Lung (tissue), 12 donors: ENCODE data around the gene TTC39B. TPM values are rescaled to one million over a fixed set of nuclear protein-coding genes. Genes with fewer than 3 reads are reported as not detected.

Source experiments
- ATAC-seq: fragments of 200-7000 bp; cut with Tn5 transposase; one replicate; pipeline ENCODE4 v1.9.1; 2020; ENCODE audit warnings: moderate number of reproducible peaks; ENCODE audit not compliant: insufficient read depth, low FRiP score
- DNase-seq, 3 donors: peaks; one replicate each; pipeline ENCODE4 v3.0.0-alpha.2; 2013 to 2017
- H3K27ac ChIP-seq, 2 donors: one replicate each; pipeline ENCODE4 v1.5.1; 2013; ENCODE audit warnings: mild to moderate bottlenecking in 2 of 2, moderate library complexity in 2 of 2, control low read depth in 1 of 2, inconsistent platforms in 1 of 2, low read depth in 1 of 2, low read length in 1 of 2
- H3K27me3 ChIP-seq, 3 donors: one replicate each; pipeline ENCODE4 v1.5.1; 2013; ENCODE audit warnings: low read length in 2 of 3; ENCODE audit not compliant: control insufficient read depth in 3 of 3, insufficient read depth in 3 of 3
- H3K36me3 ChIP-seq, 4 donors: one replicate each; pipeline ENCODE4 v1.5.1; 2013; ENCODE audit warnings: low read length in 4 of 4, mild to moderate bottlenecking in 1 of 4, moderate library complexity in 1 of 4; ENCODE audit not compliant: control insufficient read depth in 4 of 4, insufficient read depth in 4 of 4
- H3K4me1 ChIP-seq, 5 donors: one replicate each; pipeline ENCODE4 v1.5.1; 2013; ENCODE audit warnings: low read length in 5 of 5, mild to moderate bottlenecking in 2 of 5, moderate library complexity in 1 of 5; ENCODE audit not compliant: control insufficient read depth in 5 of 5, insufficient read depth in 5 of 5
- H3K4me3 ChIP-seq: one replicate; pipeline ENCODE4 v1.5.1; 2013; ENCODE audit warnings: mild to moderate bottlenecking, control low read depth, moderate library complexity
- H3K9ac ChIP-seq, 2 donors: one replicate each; pipeline ENCODE4 v1.5.1; 2013; ENCODE audit warnings: low read length in 2 of 2, control low read depth in 1 of 2; ENCODE audit not compliant: insufficient read depth in 1 of 2
- H3K9me3 ChIP-seq, 4 donors: one replicate each; pipeline ENCODE4 v1.5.1; 2013; ENCODE audit warnings: low read length in 3 of 4, mild to moderate bottlenecking in 1 of 4, moderate library complexity in 1 of 4; ENCODE audit not compliant: control insufficient read depth in 4 of 4, insufficient read depth in 3 of 4
- WGBS, 2 donors: extraction: QIAGEN DNeasy Blood & Tissue Kit; methylation state at CpG; one replicate each; pipeline ENCODE4 v1.1.7; 2013; 5-methylcytosine and 5-hydroxymethylcytosine counted together
- polyA plus RNA-seq, 2 donors: library from polyadenylated mRNA; stranded (reverse); fragments of 200-250 nt; gene quantifications; one replicate each; pipeline ENCODE4 v1.2.1, GENCODE V29; 2013
- total RNA-seq, 2 donors: library from RNA; depleted of rRNA in 1 of 2; stranded (reverse); fragments of >200 nt in 1 of 2; gene quantifications; one replicate each; pipeline ENCODE4 v1.2.1, GENCODE V29; 2014 to 2021
- TF ChIP-seq, protein P1 (sequence below): IDR thresholded peaks from 2 replicates; pipeline ENCODE4 v1.5.1; 2012; ENCODE audit warnings: mild to moderate bottlenecking; ENCODE audit errors: control extremely low read depth, extremely low read depth
- donor health status: control.
- donor health status: control.
- donor health status: Bipolar disorder and iron deficiency.
- donor health status: healthy.
- donor health status: DM: yes; HTN: yes; CAD: no.

The TTC39B gene
- total and polyA plus RNA-seq, 4 donors, result 4.2 to 30.0 (median 19.2) TPM

DNA sequence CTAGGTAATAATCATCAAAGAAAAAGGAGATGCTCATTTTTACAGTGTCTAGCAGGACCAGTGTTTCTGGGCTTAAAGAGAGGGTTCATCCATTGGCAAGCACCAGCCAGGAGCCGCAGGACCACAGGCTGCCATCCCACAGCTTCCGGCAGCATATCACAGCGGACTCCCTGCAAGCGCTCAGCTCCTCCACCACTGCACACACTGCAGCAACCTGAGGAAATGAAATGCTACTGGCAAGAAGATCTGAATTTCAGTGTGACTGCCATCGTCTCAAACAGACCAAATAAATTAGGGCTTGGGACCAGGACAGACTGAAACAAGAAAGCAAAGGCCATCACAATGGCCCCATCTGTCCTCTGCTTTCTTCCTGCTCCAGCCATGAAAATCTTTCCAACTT is 114.2 kb downstream of the TTC39B start:
- WGBS, 2 donors, result 97 to 99% methylated on average over 5 of the region's 5 CpGs

DNA sequence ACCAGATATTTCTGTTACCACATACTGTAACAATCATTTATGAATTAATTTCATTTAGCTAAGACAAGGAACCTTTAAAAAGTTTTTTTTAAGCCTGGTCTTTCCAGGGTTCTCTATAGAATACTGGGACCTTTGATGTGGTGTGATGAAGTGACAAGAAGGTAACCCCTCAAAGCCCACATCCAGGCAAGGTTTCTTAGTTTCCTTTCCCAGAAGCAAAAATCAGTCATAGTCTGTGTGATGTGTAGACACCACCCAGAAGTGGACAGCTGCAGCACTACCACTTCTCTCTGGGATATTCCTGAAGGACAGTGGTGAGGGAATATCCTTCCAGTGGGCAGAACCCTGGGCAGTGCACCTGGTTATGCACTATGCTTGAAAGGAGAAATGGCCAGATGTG is 115.6 kb downstream of the TTC39B start:
- H3K4me1 ChIP-seq, result peaks cover 0 to 4% (median 0%) of the 10 kb centered on the region in 5 donors
- TF ChIP-seq, protein P1, sequence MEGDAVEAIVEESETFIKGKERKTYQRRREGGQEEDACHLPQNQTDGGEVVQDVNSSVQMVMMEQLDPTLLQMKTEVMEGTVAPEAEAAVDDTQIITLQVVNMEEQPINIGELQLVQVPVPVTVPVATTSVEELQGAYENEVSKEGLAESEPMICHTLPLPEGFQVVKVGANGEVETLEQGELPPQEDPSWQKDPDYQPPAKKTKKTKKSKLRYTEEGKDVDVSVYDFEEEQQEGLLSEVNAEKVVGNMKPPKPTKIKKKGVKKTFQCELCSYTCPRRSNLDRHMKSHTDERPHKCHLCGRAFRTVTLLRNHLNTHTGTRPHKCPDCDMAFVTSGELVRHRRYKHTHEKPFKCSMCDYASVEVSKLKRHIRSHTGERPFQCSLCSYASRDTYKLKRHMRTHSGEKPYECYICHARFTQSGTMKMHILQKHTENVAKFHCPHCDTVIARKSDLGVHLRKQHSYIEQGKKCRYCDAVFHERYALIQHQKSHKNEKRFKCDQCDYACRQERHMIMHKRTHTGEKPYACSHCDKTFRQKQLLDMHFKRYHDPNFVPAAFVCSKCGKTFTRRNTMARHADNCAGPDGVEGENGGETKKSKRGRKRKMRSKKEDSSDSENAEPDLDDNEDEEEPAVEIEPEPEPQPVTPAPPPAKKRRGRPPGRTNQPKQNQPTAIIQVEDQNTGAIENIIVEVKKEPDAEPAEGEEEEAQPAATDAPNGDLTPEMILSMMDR, result no peak
- H3K36me3 ChIP-seq, result peaks cover 5 to 47% (median 23%) of the 10 kb centered on the region in 4 donors
- DNase-seq (no peak), ATAC-seq (no peak)
- H3K4me3 ChIP-seq, result no peak overlapping the region
- peaks cover 0 to 6% (median 2%) of the 10 kb centered on the region in 4 donors for H3K9me3 ChIP-seq
- H3K27ac ChIP-seq, result no peak overlapping the region
- H3K9ac ChIP-seq, result no peak overlapping the region
- no peaks in the 10 kb centered on the region for H3K27me3 ChIP-seq

More for the DNA sequence above, 114.2 kb downstream of the TTC39B start:
- Histone ChIP-seq H3K4me1 (peaks cover 0 to 4% (median 0%) of the 10 kb centered on the region in 5 donors), H3K36me3 (peaks cover 2 to 43% (median 17%) of the 10 kb centered on the region in 4 donors), H3K9me3 (peaks cover 0 to 10% (median 2%) of the 10 kb centered on the region in 4 donors), H3K4me3 (no peak overlapping the region), H3K27me3 (no peaks in the 10 kb centered on the region), H3K27ac (no peak overlapping the region), H3K9ac (no peak overlapping the region)
- DNase-seq, result no peak
- TF ChIP-seq, protein P1, result no peak
- ATAC-seq, result no peak

DNA sequence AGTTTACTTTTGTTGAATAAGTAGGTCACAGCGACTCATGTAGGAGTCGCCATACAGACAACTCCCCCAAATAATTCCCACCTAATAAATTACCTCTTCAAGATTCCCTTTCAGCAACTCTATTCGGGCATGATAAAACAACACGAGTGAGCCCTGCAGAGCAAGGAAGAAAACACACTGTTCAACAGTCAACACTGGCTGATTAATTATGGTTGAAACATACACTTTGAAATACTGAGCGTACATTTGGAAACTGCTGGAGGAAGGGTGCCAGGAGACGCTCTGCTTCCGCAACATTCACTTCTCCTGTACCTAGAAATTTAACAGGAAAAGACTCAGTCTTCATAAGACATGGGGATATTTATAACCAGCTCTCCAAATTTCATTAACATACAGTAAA is 117.5 kb downstream of the TTC39B start:
- H3K36me3 ChIP-seq, result peaks cover 5 to 42% (median 26%) of the 10 kb centered on the region in 4 donors

More for the DNA sequence above, 117.5 kb downstream of the TTC39B start:
- peak in 1 of 3 donors; percentile 11 for DNase-seq
- no peak for ATAC-seq
- Histone ChIP-seq H3K9me3 (no peaks in the 10 kb centered on the region), H3K27ac (no peak overlapping the region), H3K9ac (no peak overlapping the region), H3K4me1 (peaks cover 0 to 4% (median 0%) of the 10 kb centered on the region in 5 donors), H3K4me3 (no peak overlapping the region), H3K27me3 (no peaks in the 10 kb centered on the region)
- TF ChIP-seq, protein P1, result no peak
- WGBS, 2 donors, result 79 to 84% methylated on average over 7 of the region's 7 CpGs
